Cardiac septum (tissue), 1 donor: Measurements from ENCODE around the gene ST6GALNAC2. TPM values are rescaled to one million over a fixed set of nuclear protein-coding genes. Genes with fewer than 3 reads are reported as not detected.
A peak's percentile ranks its signal among the peaks of the same experiment; 100 is the strongest.
"Not testable (repeated sequence)": the region's sequence is repeated elsewhere in the genome, so short reads cannot be mapped to it uniquely, and the experiment has no call there.

ENCODE experiments used
- DNase-seq: peaks from one replicate; pipeline ENCODE4 v3.0.0-alpha.2; 2020; ENCODE audit warnings: low spot score
- intact Hi-C: fragments of 100-400 bp; cut with DNase I; formaldehyde crosslinking; loops from one replicate; pipeline ENCODE4 v1.14.0; 2022
- total RNA-seq: library from RNA; stranded (reverse); fragmentation: NEBNext Ultra II Directional; extraction: Animal tissue kit (Norgen Biotek cat#: 25700); gene quantifications from one replicate; pipeline ENCODE4 v1.2.1, GENCODE V29; 2021
- donor health status: DM: no; HTN: no; CAD: no.

Gene ST6GALNAC2
- total RNA-seq, 1 donor from 2014 or later, result 6.2 TPM

GRCh38 chr17:76606685-76607084, 21.0 kb upstream of the ST6GALNAC2 start:
- intact Hi-C loops, DNase-seq: not testable (repeated sequence)

GRCh38 chr17:76601065-76601464, 15.4 kb upstream of the ST6GALNAC2 start:
- intact Hi-C loops, result no loop called here
- DNase-seq, result no peak

- no peak for DNase-seq
- intact Hi-C loops, result no loop called here
These were observed 14.2 kb upstream of the ST6GALNAC2 start for GRCh38 chr17:76599694-76600460.

GRCh38 chr17:76598004-76598439, 12.4 kb upstream of the ST6GALNAC2 start:
- intact Hi-C loops, result no loop called here
- no peak for DNase-seq

GRCh38 chr17:76597156-76598003, 11.7 kb upstream of the ST6GALNAC2 start:
- intact Hi-C loops, result no loop called here
- DNase-seq, result no peak

GRCh38 chr17:76594690-76595089, 9.0 kb upstream of the ST6GALNAC2 start:
- intact Hi-C loops, result no loop called here
- DNase-seq, result no peak

- no peak for DNase-seq
- intact Hi-C loops, result no loop called here
These were observed 8.3 kb upstream of the ST6GALNAC2 start for GRCh38 chr17:76593959-76594358.

GRCh38 chr17:76593384-76593826, 7.7 kb upstream of the ST6GALNAC2 start:
- intact Hi-C loops, result no loop called here
- DNase-seq, result no peak

- no peak for DNase-seq
- intact Hi-C loops, result loop anchor here (5.0 kb wide), 1 partner anchor 66 kb away; no protein-coding TSS in a partner anchor
These were observed 2.5 kb upstream of the ST6GALNAC2 start for GRCh38 chr17:76588182-76588581.

GRCh38 chr17:76586741-76587487, 1.3 kb upstream of the ST6GALNAC2 start:
- DNase-seq, result no peak
- intact Hi-C loops, result loop anchor here (5.0 kb wide), 1 partner anchor 65 kb away; no protein-coding TSS in a partner anchor

- intact Hi-C loops, result loop anchor here (5.0 kb wide), 1 partner anchor 63 kb away; no protein-coding TSS in a partner anchor
- DNase-seq, result peak; percentile 80
These were observed 519 bp downstream of the ST6GALNAC2 start for GRCh38 chr17:76585033-76585648.

- intact Hi-C loops, result loop anchor here (5.0 kb wide), 1 partner anchor 62 kb away; no protein-coding TSS in a partner anchor
- no peak for DNase-seq
These were observed 1.1 kb downstream of the ST6GALNAC2 start for GRCh38 chr17:76584427-76585032.

GRCh38 chr17:76582660-76583059, 3.0 kb downstream of the ST6GALNAC2 start:
- intact Hi-C loops, result no loop called here

GRCh38 chr17:76581515-76581914, 4.1 kb downstream of the ST6GALNAC2 start:
- no peak for DNase-seq
- intact Hi-C loops, result no loop called here

More at GRCh38 chr17:76582660-76583059, 3.0 kb downstream of the ST6GALNAC2 start:
- DNase-seq, result no peak

GRCh38 chr17:76579281-76579680, 6.4 kb downstream of the ST6GALNAC2 start:
- no peak for DNase-seq
- intact Hi-C loops, result no loop called here

GRCh38 chr17:76578376-76578775, 7.3 kb downstream of the ST6GALNAC2 start:
- no peak for DNase-seq

GRCh38 chr17:76577876-76578275, 7.8 kb downstream of the ST6GALNAC2 start:
- intact Hi-C loops, result no loop called here

More at GRCh38 chr17:76578376-76578775, 7.3 kb downstream of the ST6GALNAC2 start:
- intact Hi-C loops, result no loop called here

GRCh38 chr17:76576189-76576588, 9.5 kb downstream of the ST6GALNAC2 start:
- intact Hi-C loops, result no loop called here
- DNase-seq, result no peak

More at GRCh38 chr17:76577876-76578275, 7.8 kb downstream of the ST6GALNAC2 start:
- DNase-seq, result no peak

GRCh38 chr17:76575570-76575969, 10.1 kb downstream of the ST6GALNAC2 start:
- intact Hi-C loops, result no loop called here
- no peak for DNase-seq
